HepG2 (cell line): ENCODE results near the gene IRX3. TPM values are rescaled to one million over a fixed set of nuclear protein-coding genes. Genes with fewer than 3 reads are reported as not detected.

ENCODE experiments used
- ATAC-seq: fragments of 200-7000 bp; cut with Tn5 transposase; 3 replicates; pipeline ENCODE4 v1.9.1; 2020; ENCODE audit warnings: mild to moderate bottlenecking, moderate library complexity
- BruUV-seq: library from RNA; stranded (reverse); fragments of 400-500 nt; replicated peaks from 2 replicates; lab custom pipeline; 2021; lab: Mats Ljungman, UMichigan
- CTCF ChIA-PET: fragments of 300-600 bp; formaldehyde crosslinking; extraction: SDS; loops from one replicate; lab custom pipeline; 2021; ENCODE audit warnings: low total read pairs, inconsistent platforms, low intra/inter-chr PET ratio; lab: Yijun Ruan, JAX
- POLR2A ChIA-PET: fragments of 350-600 bp; sonication (Branson Sonifier 250); formaldehyde crosslinking; loops from one replicate; lab custom pipeline; 2020; ENCODE audit warnings: antibody characterized with exemption, inconsistent platforms; lab: Yijun Ruan, JAX
- DNase-seq: peaks from one replicate; pipeline ENCODE4 v3.0.0-alpha.2; 2015; ENCODE audit warnings: low spot score
- FAIRE-seq: peaks from 3 replicates; lab custom pipeline; 2011; peaks lifted over from hg19 to GRCh38; lab: Jason Lieb, UNC
- H2AFZ ChIP-seq: one replicate; pipeline ENCODE4 v1.6.1; 2011; ENCODE audit warnings: low read length, inconsistent platforms
- H3K27ac ChIP-seq: fragments of 300-600 bp; 3 replicates; pipeline ENCODE4 v1.8.0; 2011; ENCODE audit warnings: mixed run types, mild to moderate bottlenecking, mixed read lengths, low read length, inconsistent platforms; ENCODE audit not compliant: insufficient read depth; ENCODE audit errors: extremely low read length
- H3K27me3 ChIP-seq, 2 experiments: fragments of 200-600 bp in 1 of 2; 2 replicates in 1 of 2; 3 replicates in 1 of 2; pipeline versions ENCODE4 v1.6.0 to v1.8.0; 2011; ENCODE audit warnings: low read length in 2 of 2, mild to moderate bottlenecking in 2 of 2, moderate library complexity in 2 of 2, inconsistent platforms in 1 of 2; ENCODE audit not compliant: insufficient read depth in 2 of 2, control insufficient read depth in 1 of 2
- H3K36me3 ChIP-seq, 2 experiments: fragments of 200-600 bp in 1 of 2; replicated peaks in 1 of 2; 2 replicates in 1 of 2; 3 replicates in 1 of 2; pipeline versions ENCODE4 v1.5.1 to v1.8.0; 2011; ENCODE audit warnings: low read length in 2 of 2, inconsistent platforms in 1 of 2; ENCODE audit not compliant: insufficient read depth in 2 of 2, control insufficient read depth in 1 of 2
- H3K4me1 ChIP-seq: 2 replicates; pipeline ENCODE4 v1.5.1; 2012; ENCODE audit warnings: low read length, inconsistent platforms; ENCODE audit not compliant: insufficient read depth
- H3K4me2 ChIP-seq: 2 replicates; pipeline ENCODE4 v1.6.0; 2011; ENCODE audit warnings: low read depth, low read length, inconsistent platforms
- H3K4me3 ChIP-seq, 3 experiments: fragments of 200-600 bp in 1 of 3; sonication (generic), shearing (Covaris generic) in 1 of 3; replicated peaks in 1 of 3; 2 replicates each; pipeline ENCODE4 v1.5.1; 2011 to 2016; ENCODE audit warnings: low read length in 3 of 3, inconsistent platforms in 2 of 3, low read depth in 2 of 3, mild to moderate bottlenecking in 2 of 3, control low read depth in 1 of 3, mixed read lengths in 1 of 3; ENCODE audit not compliant: insufficient read depth in 1 of 3
- H3K79me2 ChIP-seq: one replicate; pipeline ENCODE4 v1.6.1; 2011; ENCODE audit warnings: low read length, inconsistent platforms; ENCODE audit not compliant: insufficient read depth
- H3K9ac ChIP-seq: 2 replicates; pipeline ENCODE4 v1.6.0; 2011; ENCODE audit warnings: mild to moderate bottlenecking, low read depth, low read length, inconsistent platforms; ENCODE audit not compliant: insufficient read depth
- H3K9me3 ChIP-seq: 2 replicates; pipeline ENCODE4 v1.5.1; 2012; ENCODE audit warnings: mild to moderate bottlenecking, low read length
- H4K20me1 ChIP-seq: 2 replicates; pipeline ENCODE4 v1.6.0; 2011; ENCODE audit warnings: inconsistent platforms, mild to moderate bottlenecking, low read length, moderate library complexity; ENCODE audit not compliant: insufficient read depth
- ATF7 ChIP-seq, 2 experiments: fragments of 450-650 bp in 1 of 2; sonication (generic) in 1 of 2; formaldehyde crosslinking in 1 of 2; IDR thresholded peaks; 2 replicates each; pipeline versions ENCODE4 v1.4.0 to v1.6.1; 2016 to 2020; ENCODE audit warnings: antibody characterized with exemption in 1 of 2, mild to moderate bottlenecking in 1 of 2, missing genetic modification reagents in 1 of 2
- CREB1 ChIP-seq, 2 experiments: fragments of 450-650 bp in 1 of 2; IDR thresholded peaks; 2 replicates each; pipeline ENCODE4 v1.6.1; 2016 to 2017; ENCODE audit warnings: control low read depth in 1 of 2, mild to moderate bottlenecking in 1 of 2, missing compliant biosample characterization in 1 of 2, missing genetic modification characterization in 1 of 2
- HNF4A ChIP-seq: sonication (generic); formaldehyde crosslinking; IDR thresholded peaks from 2 replicates; pipeline ENCODE4 v1.4.0; 2020; ENCODE audit warnings: missing genetic modification reagents
- HNRNPH1 ChIP-seq: fragments of 200-400 bp; formaldehyde crosslinking; optimal IDR thresholded peaks from 2 replicates; pipeline ENCODE3; 2017; ENCODE audit warnings: mild to moderate bottlenecking, low read depth, low read length
- MZF1 ChIP-seq: sonication (generic); formaldehyde crosslinking; IDR thresholded peaks from 2 replicates; pipeline ENCODE4 v1.8.1; 2023; ENCODE audit warnings: mild to moderate bottlenecking, missing genetic modification reagents, borderline replicate concordance
- NAIF1 ChIP-seq: sonication (generic); formaldehyde crosslinking; IDR thresholded peaks from 2 replicates; pipeline ENCODE4 v1.5.0; 2020; ENCODE audit warnings: mild to moderate bottlenecking, missing genetic modification reagents, borderline replicate concordance
- NCOR1 ChIP-seq: fragments of 200-600 bp; sonication (generic); IDR thresholded peaks from 2 replicates; pipeline ENCODE4 v1.7.0; 2017; ENCODE audit warnings: antibody characterized with exemption, low read length, borderline replicate concordance
- SPEN ChIP-seq: sonication (generic); formaldehyde crosslinking; IDR thresholded peaks from 2 replicates; pipeline ENCODE4 v1.5.1; 2020; ENCODE audit warnings: low read depth, mild to moderate bottlenecking, missing genetic modification reagents
- THYN1 ChIP-seq: sonication (generic); formaldehyde crosslinking; IDR thresholded peaks from 2 replicates; pipeline ENCODE4 v1.8.1; 2023; ENCODE audit warnings: low read depth, mild to moderate bottlenecking, moderate library complexity, missing genetic modification reagents, borderline replicate concordance
- ZNF232 ChIP-seq: sonication (generic); formaldehyde crosslinking; IDR thresholded peaks from 2 replicates; pipeline ENCODE4 v1.4.0; 2020; ENCODE audit warnings: missing genetic modification reagents, borderline replicate concordance
- ZNF256 ChIP-seq: sonication (generic); formaldehyde crosslinking; conservative IDR thresholded peaks from 2 replicates; pipeline ENCODE4 v1.4.0; 2020; ENCODE audit warnings: missing genetic modification reagents
- ZNF672 ChIP-seq: sonication (generic); formaldehyde crosslinking; IDR thresholded peaks from 2 replicates; pipeline ENCODE4 v1.8.1; 2022; ENCODE audit warnings: missing genetic modification reagents
- ZNF674 ChIP-seq: sonication (generic); formaldehyde crosslinking; IDR thresholded peaks from 2 replicates; pipeline ENCODE4 v1.5.0; 2020; ENCODE audit warnings: low read depth, mild to moderate bottlenecking, missing genetic modification reagents
- ZNF775 ChIP-seq: sonication (generic); formaldehyde crosslinking; IDR thresholded peaks from 2 replicates; pipeline ENCODE4 v1.4.0; 2020; ENCODE audit warnings: missing genetic modification reagents, mild to moderate bottlenecking, moderate library complexity, borderline replicate concordance
- WGBS: methylation state at CpG from one replicate; pipeline ENCODE4 v1.1.6; 2017; ENCODE audit warnings: low lambda C conversion rate; 5-methylcytosine and 5-hydroxymethylcytosine counted together
- in situ Hi-C: cut with HindIII; loops from 2 replicates; pipeline ENCODE4 v1.10.0; 2017; ENCODE audit warnings: low pct_unique_long_range_greater_than_20kb; ENCODE audit not compliant: extremely low pct_ligation_motif_present
- intact Hi-C: fragments of 100-400 bp; cut with micrococcal nuclease; formaldehyde crosslinking; loops from one replicate; pipeline ENCODE4 v1.10.0; 2022; ENCODE audit not compliant: unreplicated experiment
- polyA plus RNA-seq, 8 experiments: library from polyadenylated mRNA; depleted of rRNA in 3 of 8; stranded (reverse) in 7 of 8; unstranded in 1 of 8; fragments of >200 nt; fragmentation: Illumina TruSeq in 4 of 8; extraction: Trizol in 4 of 8; gene quantifications; 2 replicates each; pipeline versions ENCODE4 v1.2.1 to v1.2.3, GENCODE V29; 2011 to 2016; ENCODE audit warnings: low read depth in 4 of 8, missing spikeins in 1 of 8, mixed read lengths in 1 of 8; ENCODE audit not compliant: insufficient read depth in 1 of 8
- total RNA-seq, 5 experiments: library from RNA; depleted of rRNA; stranded (reverse); fragments of >200 nt; fragmentation: Illumina TruSeq; extraction: Trizol; gene quantifications; 2 replicates each; pipeline ENCODE4 v1.2.3, GENCODE V29; 2016; ENCODE audit warnings: low read depth in 1 of 5
- TF ChIP-seq, protein P1 (sequence below): sonication (generic); formaldehyde crosslinking; IDR thresholded peaks from 2 replicates; pipeline ENCODE4 v1.8.0; 2022; ENCODE audit warnings: missing genetic modification reagents, mild to moderate bottlenecking, moderate library complexity, borderline replicate concordance
- TF ChIP-seq, protein P2 (sequence below): sonication (generic); formaldehyde crosslinking; IDR thresholded peaks from 2 replicates; pipeline ENCODE4 v1.4.0; 2020; ENCODE audit warnings: missing genetic modification reagents, borderline replicate concordance

The IRX3 gene
- total and polyA plus RNA-seq, 2 of the 13 experiments (the other 11 are each of a cell fraction or from before 2014, with no cell fraction given): 9.2 to 16.4 TPM

DNA sequence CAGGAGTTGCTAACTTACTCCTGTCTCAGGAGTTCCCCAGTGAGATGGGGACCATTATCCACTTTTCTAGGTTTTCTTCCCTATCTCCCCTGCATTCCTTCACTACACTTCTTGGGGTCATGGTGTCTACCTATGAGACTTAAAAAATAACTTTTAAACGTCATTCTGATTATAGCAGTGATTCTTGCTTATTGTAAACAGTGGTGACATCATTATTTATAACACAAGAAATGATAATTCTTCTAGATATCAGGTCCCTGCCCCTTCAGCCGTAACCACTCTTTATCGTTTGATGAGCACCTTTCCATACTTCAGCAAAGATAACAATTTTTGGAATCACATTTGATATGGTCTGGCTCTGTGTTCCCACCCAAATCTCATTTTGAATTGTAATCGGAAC is 27.2 kb upstream of the IRX3 start:
- Histone ChIP-seq H3K4me3 (no peak overlapping the region), H3K9ac (no peak overlapping the region), H3K9me3 (no peaks in the 10 kb centered on the region), H3K27ac (no peak overlapping the region), H2AFZ (no peak overlapping the region), H3K79me2 (no peaks in the 10 kb centered on the region), H4K20me1 (no peaks in the 10 kb centered on the region), H3K27me3 (peaks cover 3 to 48% of the 10 kb centered on the region in 2 experiments; a peak in 4 of 5 replicates), H3K4me1 (no peaks in the 10 kb centered on the region), H3K4me2 (no peak overlapping the region), H3K36me3 (no peaks in the 10 kb centered on the region)
- intact Hi-C loops (loop anchor here (10.0 kb wide), 1 partner anchor 121 kb away; no protein-coding TSS in a partner anchor), in situ Hi-C loops (no loop called here)
- ChIA-PET CTCF (no interaction called here), POLR2A (no interaction called here)
- FAIRE-seq (no peak), ATAC-seq (no peak), DNase-seq (no peak)
- BruUV-seq: no TSS peak
- WGBS: 44% methylated on average over 4 of the region's 4 CpGs
- TF ChIP-seq ATF7 (IDR thresholded peaks at IDR 0.05): peak; percentile 92
- no peak for TF ChIP-seq ATF7 (CRISPR knock-in tag; IDR thresholded peaks at IDR 0.05)
- no peak for TF ChIP-seq ZNF256
- TF ChIP-seq HNF4A (CRISPR knock-in tag): no peak
- no peak for TF ChIP-seq NAIF1
- TF ChIP-seq CREB1 (IDR thresholded peaks at IDR 0.05): 0 out of 2 replicates have a peak, but pooled peaks have one; percentile 8
- no peak for TF ChIP-seq CREB1 (CRISPR knock-in tag; IDR thresholded peaks at IDR 0.05)
- no peak for TF ChIP-seq MZF1 (CRISPR knock-in tag)
- no peak for TF ChIP-seq ZNF775

DNA sequence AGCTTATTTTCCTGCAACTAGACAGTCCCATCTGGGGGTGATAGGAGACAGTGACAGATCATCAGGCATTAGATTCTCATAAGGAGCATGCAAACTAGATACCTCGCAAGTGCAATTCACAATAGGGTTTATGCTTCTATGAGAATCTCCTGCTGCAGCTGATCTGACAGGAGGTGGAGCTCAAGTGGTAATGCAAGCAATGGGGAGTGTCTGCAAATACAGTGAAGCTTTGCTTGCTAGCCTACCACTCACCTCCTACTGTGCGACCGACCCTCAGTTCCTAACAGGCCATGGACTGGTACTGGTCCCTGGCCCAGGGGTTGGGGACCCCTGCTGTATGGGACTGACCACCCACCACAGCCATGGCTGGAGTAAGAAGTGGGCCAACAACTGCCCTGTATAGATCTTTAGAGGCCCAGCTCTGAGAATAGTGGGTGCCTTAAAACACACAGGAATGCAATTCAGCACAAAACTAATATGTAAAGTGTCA is 26.0 kb upstream of the IRX3 start:
- FAIRE-seq: no peak
- Histone ChIP-seq H3K4me2 (no peak overlapping the region), H3K9me3 (no peaks in the 10 kb centered on the region), H3K27me3 (peaks cover 2 to 36% of the 10 kb centered on the region in 2 experiments; a peak in 4 of 5 replicates), H3K4me3 (no peak overlapping the region), H3K4me1 (no peaks in the 10 kb centered on the region), H2AFZ (no peak overlapping the region), H3K9ac (no peak overlapping the region), H4K20me1 (no peaks in the 10 kb centered on the region), H3K27ac (no peak overlapping the region), H3K79me2 (no peaks in the 10 kb centered on the region), H3K36me3 (no peaks in the 10 kb centered on the region)
- intact Hi-C loops: loop anchor here (10.0 kb wide), 1 partner anchor 122 kb away; no protein-coding TSS in a partner anchor
- ChIA-PET CTCF (no interaction called here), POLR2A (no interaction called here)
- 29% methylated on average over 3 of the region's 3 CpGs for WGBS
- in situ Hi-C loops: no loop called here
- no TSS peak for BruUV-seq
- no peak for ATAC-seq
- no peak for DNase-seq
- no peak for TF ChIP-seq ZNF672 (CRISPR knock-in tag)
- no peak for TF ChIP-seq ZNF674 (CRISPR knock-in tag)
- no peak for TF ChIP-seq THYN1 (CRISPR knock-in tag)
- TF ChIP-seq ZNF232 (CRISPR knock-in tag): no peak
- TF ChIP-seq, protein P1, sequence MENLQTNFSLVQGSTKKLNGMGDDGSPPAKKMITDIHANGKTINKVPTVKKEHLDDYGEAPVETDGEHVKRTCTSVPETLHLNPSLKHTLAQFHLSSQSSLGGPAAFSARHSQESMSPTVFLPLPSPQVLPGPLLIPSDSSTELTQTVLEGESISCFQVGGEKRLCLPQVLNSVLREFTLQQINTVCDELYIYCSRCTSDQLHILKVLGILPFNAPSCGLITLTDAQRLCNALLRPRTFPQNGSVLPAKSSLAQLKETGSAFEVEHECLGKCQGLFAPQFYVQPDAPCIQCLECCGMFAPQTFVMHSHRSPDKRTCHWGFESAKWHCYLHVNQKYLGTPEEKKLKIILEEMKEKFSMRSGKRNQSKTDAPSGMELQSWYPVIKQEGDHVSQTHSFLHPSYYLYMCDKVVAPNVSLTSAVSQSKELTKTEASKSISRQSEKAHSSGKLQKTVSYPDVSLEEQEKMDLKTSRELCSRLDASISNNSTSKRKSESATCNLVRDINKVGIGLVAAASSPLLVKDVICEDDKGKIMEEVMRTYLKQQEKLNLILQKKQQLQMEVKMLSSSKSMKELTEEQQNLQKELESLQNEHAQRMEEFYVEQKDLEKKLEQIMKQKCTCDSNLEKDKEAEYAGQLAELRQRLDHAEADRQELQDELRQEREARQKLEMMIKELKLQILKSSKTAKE (CRISPR knock-in tag): no peak
- TF ChIP-seq, protein P2, sequence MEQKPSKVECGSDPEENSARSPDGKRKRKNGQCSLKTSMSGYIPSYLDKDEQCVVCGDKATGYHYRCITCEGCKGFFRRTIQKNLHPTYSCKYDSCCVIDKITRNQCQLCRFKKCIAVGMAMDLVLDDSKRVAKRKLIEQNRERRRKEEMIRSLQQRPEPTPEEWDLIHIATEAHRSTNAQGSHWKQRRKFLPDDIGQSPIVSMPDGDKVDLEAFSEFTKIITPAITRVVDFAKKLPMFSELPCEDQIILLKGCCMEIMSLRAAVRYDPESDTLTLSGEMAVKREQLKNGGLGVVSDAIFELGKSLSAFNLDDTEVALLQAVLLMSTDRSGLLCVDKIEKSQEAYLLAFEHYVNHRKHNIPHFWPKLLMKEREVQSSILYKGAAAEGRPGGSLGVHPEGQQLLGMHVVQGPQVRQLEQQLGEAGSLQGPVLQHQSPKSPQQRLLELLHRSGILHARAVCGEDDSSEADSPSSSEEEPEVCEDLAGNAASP: no peak
- no peak for TF ChIP-seq HNRNPH1
- TF ChIP-seq NCOR1: no peak
- no peak for TF ChIP-seq SPEN (CRISPR knock-in tag)
